ENCODE data around the gene OTOP2. TPM values are rescaled to one million over a fixed set of nuclear protein-coding genes. Genes with fewer than 3 reads are reported as not detected.

OTOP2 gene
- total and polyA plus RNA-seq, 2 donors from 2014 or later = not detected

GRCh38 chr17:74935585-74936469 lies 11.8 kb downstream of the OTOP2 start, which contains the start of gene OTOP3:
Gene OTOP3 (plus strand): TSS chr17:74935898. CDS start chr17:74935922, 24 bp downstream.
- Histone ChIP-seq H3K27me3 (ENCODE audit: control insufficient read depth, insufficient read depth, low read length) (peaks cover 18% of the 10 kb centered on the region), H3K4me3 (ENCODE audit: low read length in 3 of 3) (no peak within 1 kb of the TSS), H3K27ac (ENCODE audit: low read depth in 2 of 2, low read length in 2 of 2) (no peak within 1 kb of the TSS), H3K36me3 (ENCODE audit: control insufficient read depth in 2 of 3, insufficient read depth in 3 of 3, low read length in 3 of 3) (no peaks in the 10 kb centered on the region), H3K4me1 (ENCODE audit: control insufficient read depth in 2 of 3, insufficient read depth in 2 of 3, low read depth in 1 of 3, low read length in 3 of 3) (no peaks in the 10 kb centered on the region), H3K9me3 (ENCODE audit: control insufficient read depth in 2 of 3, insufficient read depth in 1 of 3, low read length in 3 of 3) (no peaks in the 10 kb centered on the region), H3K9ac (ENCODE audit: low read length in 3 of 3) (no peak within 1 kb of the TSS)
- DNase-seq = peak in 1 of 5 donors; percentile 59
- no peak for FAIRE-seq
- intact Hi-C loops (cut with DNase I) = no loop called here
- no peak for TF ChIP-seq CTCF (IDR thresholded peaks at IDR 0.05; ENCODE audit: borderline replicate concordance, extremely low read depth, insufficient read depth)

- Histone ChIP-seq H3K27ac (ENCODE audit: low read depth in 2 of 2, low read length in 2 of 2) (no peak overlapping the region), H3K27me3 (ENCODE audit: control insufficient read depth, insufficient read depth, low read length) (peaks cover 18% of the 10 kb centered on the region), H3K36me3 (ENCODE audit: control insufficient read depth in 2 of 3, insufficient read depth in 3 of 3, low read length in 3 of 3) (no peaks in the 10 kb centered on the region), H3K9ac (ENCODE audit: low read length in 3 of 3) (no peak overlapping the region), H3K4me3 (ENCODE audit: low read length in 3 of 3) (no peak overlapping the region), H3K4me1 (ENCODE audit: control insufficient read depth in 2 of 3, insufficient read depth in 2 of 3, low read depth in 1 of 3, low read length in 3 of 3) (no peaks in the 10 kb centered on the region), H3K9me3 (ENCODE audit: control insufficient read depth in 2 of 3, insufficient read depth in 1 of 3, low read length in 3 of 3) (no peaks in the 10 kb centered on the region)
- no peak for TF ChIP-seq CTCF (IDR thresholded peaks at IDR 0.05; ENCODE audit: borderline replicate concordance, extremely low read depth, insufficient read depth)
- DNase-seq (peak in 1 of 5 donors; percentile 65), FAIRE-seq (no peak)
- intact Hi-C loops (cut with DNase I) = no loop called here
These were observed 12.4 kb downstream of the OTOP2 start for GRCh38 chr17:74936470-74936799.

- Histone ChIP-seq H3K36me3 (ENCODE audit: control insufficient read depth in 2 of 3, insufficient read depth in 3 of 3, low read length in 3 of 3) (no peaks in the 10 kb centered on the region), H3K27ac (ENCODE audit: low read depth in 2 of 2, low read length in 2 of 2) (no peak overlapping the region), H3K9ac (ENCODE audit: low read length in 3 of 3) (no peak overlapping the region), H3K4me3 (ENCODE audit: low read length in 3 of 3) (no peak overlapping the region), H3K4me1 (ENCODE audit: control insufficient read depth in 2 of 3, insufficient read depth in 2 of 3, low read depth in 1 of 3, low read length in 3 of 3) (no peaks in the 10 kb centered on the region), H3K27me3 (ENCODE audit: control insufficient read depth, insufficient read depth, low read length) (peaks cover 22% of the 10 kb centered on the region), H3K9me3 (ENCODE audit: control insufficient read depth in 2 of 3, insufficient read depth in 1 of 3, low read length in 3 of 3) (no peaks in the 10 kb centered on the region)
- intact Hi-C loops (cut with DNase I) = no loop called here
- TF ChIP-seq CTCF (IDR thresholded peaks at IDR 0.05; ENCODE audit: borderline replicate concordance, extremely low read depth, insufficient read depth) = no peak
- DNase-seq (peak in 3 of 5 donors; percentile 33 to 54 (median 43)), FAIRE-seq (no peak)
These were observed 13.3 kb downstream of the OTOP2 start for GRCh38 chr17:74937064-74938051.

Measured in kidney (tissue), 14 donors.